Suprapubic skin (tissue), 4 donors: ENCODE measurements around the gene LARP4B. TPM values are rescaled to one million over a fixed set of nuclear protein-coding genes. Genes with fewer than 3 reads are reported as not detected.
"Not testable (repeated sequence)": the region's sequence is repeated elsewhere in the genome, so short reads cannot be mapped to it uniquely, and the experiment has no call there.

Experiments
- DNase-seq, 2 donors: peaks; one replicate each; pipeline ENCODE4 v3.0.0-alpha.2; 2019; ENCODE audit warnings: low spot score in 2 of 2
- H3K27ac ChIP-seq: fragments of 200-600 bp; sonication (generic); one replicate; pipeline ENCODE4 v1.5.1; 2019
- H3K27me3 ChIP-seq: fragments of 200-600 bp; sonication (generic); one replicate; pipeline ENCODE4 v1.5.1; 2019
- H3K36me3 ChIP-seq: fragments of 200-600 bp; sonication (generic); one replicate; pipeline ENCODE4 v1.5.1; 2019
- H3K4me1 ChIP-seq: fragments of 200-600 bp; sonication (generic); one replicate; pipeline ENCODE4 v1.5.1; 2019
- H3K4me3 ChIP-seq: fragments of 200-600 bp; sonication (generic); one replicate; pipeline ENCODE4 v1.5.1; 2019; ENCODE audit warnings: mild to moderate bottlenecking
- H3K9me3 ChIP-seq: fragments of 200-600 bp; sonication (generic); one replicate; pipeline ENCODE4 v1.5.1; 2019
- EP300 ChIP-seq: sonication (generic); formaldehyde crosslinking; IDR thresholded peaks from one replicate; pipeline ENCODE4 v1.6.1; 2017; ENCODE audit warnings: antibody characterized with exemption
- POLR2A ChIP-seq, 2 donors: fragments of 450-650 bp; IDR thresholded peaks; one replicate each; pipeline ENCODE4 v1.6.1; 2017; ENCODE audit warnings: antibody characterized with exemption in 2 of 2, mild to moderate bottlenecking in 2 of 2, moderate library complexity in 2 of 2
- POLR2AphosphoS5 ChIP-seq, 3 donors: sonication (generic); formaldehyde crosslinking; IDR thresholded peaks; one replicate each; pipeline ENCODE4 v1.6.1; 2017; ENCODE audit warnings: antibody characterized with exemption in 3 of 3
- WGBS: methylation state at CpG from one replicate; pipeline ENCODE4 v1.1.5; 2018; 5-methylcytosine and 5-hydroxymethylcytosine counted together
- total RNA-seq, 4 donors: library from RNA; depleted of rRNA; stranded (reverse); fragments of >200 nt; gene quantifications; one replicate each; pipeline ENCODE4 v1.1.0, GENCODE V29; 2016
- TF ChIP-seq, protein P1 (sequence below), 2 donors: fragments of 200-600 bp in 1 of 2; fragments of 450-650 bp in 1 of 2; sonication (generic) in 1 of 2; IDR thresholded peaks; one replicate each; pipeline ENCODE4 v1.5.1; 2016 to 2019; ENCODE audit warnings: antibody characterized with exemption in 2 of 2, mild to moderate bottlenecking in 1 of 2, moderate library complexity in 1 of 2

The LARP4B gene
- total RNA-seq, 4 donors from 2014 or later, result 53.5 to 100 (median 69.7) TPM

DNA sequence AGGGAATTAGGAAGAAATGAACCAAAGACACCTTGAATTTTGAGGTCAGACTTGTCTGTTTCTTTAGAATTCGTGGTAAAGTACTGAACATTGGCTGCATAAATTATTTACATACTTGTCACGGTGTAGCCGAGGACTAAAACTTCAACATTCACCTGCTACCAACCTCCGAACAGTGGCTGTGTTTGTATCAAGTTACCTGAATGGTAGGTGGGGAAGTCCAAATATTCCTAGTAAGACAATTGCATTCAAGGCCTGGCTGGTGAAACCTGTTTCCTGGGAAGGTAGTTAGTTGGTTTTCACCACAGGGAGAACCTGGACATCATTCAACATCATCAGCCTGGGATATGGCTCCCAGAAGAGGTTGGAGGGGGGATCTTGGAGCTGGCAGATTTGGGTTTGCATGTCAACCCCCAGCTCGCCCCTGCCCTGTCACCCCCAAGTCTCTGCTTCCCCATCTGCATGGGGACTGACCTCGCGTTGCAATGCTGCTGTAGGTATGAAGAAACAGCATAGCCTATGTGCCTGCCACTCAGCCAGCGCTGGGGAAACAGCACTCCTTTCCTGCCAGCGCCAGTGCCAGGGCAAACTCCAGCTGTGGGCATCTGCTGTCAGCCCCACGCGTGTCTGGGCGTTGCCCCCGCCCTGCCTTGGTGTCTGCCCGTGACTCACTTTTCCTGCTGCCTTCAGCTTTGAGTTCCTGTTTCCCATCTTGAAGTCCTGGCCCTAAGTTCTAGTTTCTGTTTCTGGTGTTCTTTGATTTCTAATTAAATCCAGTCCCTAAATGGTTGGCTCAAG lies 12.7 kb upstream of the LARP4B start:
- 40% methylated on average over 13 of the region's 14 CpGs for WGBS
- Histone ChIP-seq H3K27ac (peak overlapping the region; percentile 77), H3K4me3 (peak overlapping the region; percentile 30), H3K4me1 (peaks cover 18% of the 10 kb centered on the region), H3K9me3 (no peaks in the 10 kb centered on the region), H3K27me3 (no peaks in the 10 kb centered on the region), H3K36me3 (no peaks in the 10 kb centered on the region)
- peak; percentile 86 to 88 for DNase-seq
- no peak for TF ChIP-seq EP300
- no peak for TF ChIP-seq POLR2A (IDR thresholded peaks at IDR 0.05)
- no peak for TF ChIP-seq POLR2AphosphoS5 (IDR thresholded peaks at IDR 0.05)
- TF ChIP-seq, protein P1, sequence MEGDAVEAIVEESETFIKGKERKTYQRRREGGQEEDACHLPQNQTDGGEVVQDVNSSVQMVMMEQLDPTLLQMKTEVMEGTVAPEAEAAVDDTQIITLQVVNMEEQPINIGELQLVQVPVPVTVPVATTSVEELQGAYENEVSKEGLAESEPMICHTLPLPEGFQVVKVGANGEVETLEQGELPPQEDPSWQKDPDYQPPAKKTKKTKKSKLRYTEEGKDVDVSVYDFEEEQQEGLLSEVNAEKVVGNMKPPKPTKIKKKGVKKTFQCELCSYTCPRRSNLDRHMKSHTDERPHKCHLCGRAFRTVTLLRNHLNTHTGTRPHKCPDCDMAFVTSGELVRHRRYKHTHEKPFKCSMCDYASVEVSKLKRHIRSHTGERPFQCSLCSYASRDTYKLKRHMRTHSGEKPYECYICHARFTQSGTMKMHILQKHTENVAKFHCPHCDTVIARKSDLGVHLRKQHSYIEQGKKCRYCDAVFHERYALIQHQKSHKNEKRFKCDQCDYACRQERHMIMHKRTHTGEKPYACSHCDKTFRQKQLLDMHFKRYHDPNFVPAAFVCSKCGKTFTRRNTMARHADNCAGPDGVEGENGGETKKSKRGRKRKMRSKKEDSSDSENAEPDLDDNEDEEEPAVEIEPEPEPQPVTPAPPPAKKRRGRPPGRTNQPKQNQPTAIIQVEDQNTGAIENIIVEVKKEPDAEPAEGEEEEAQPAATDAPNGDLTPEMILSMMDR (IDR thresholded peaks at IDR 0.05), result no peak

DNA sequence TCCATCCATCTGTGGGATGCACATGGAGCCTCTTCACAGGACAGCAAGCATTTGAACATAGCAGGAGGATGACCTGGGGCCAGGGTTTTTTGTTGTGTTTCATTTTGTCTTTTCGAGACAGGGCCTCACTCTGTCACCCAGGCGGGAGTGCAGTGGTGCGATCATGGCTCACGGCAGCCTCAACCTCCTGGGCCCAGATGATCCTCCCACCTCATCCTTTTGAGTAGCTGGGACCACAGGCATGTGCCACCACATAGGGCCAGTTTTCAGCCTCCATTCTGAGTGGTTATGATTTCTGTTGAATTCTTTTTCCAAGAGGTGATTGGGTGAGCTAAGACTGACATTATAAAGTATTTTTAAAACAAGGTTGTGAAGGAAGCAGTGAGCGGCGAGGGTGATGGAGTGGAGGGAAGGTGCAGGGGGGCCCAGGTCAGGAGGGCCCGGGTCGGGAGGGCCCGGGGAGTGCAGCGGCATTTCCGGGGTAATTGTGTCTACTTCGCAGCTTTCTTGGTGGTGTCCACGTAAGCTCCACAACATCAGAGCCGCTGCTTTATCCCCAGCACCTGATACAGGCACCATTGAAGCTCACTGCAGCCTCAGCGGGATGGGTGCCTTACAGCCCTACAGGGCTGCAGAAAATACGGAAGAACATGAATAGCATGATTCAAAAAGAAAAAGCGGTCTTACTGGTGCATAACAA lies 12.0 kb upstream of the LARP4B start:
- WGBS, result 95% methylated on average over 17 of the region's 17 CpGs
- TF ChIP-seq EP300, result no peak
- TF ChIP-seq POLR2AphosphoS5 (IDR thresholded peaks at IDR 0.05), result no peak
- TF ChIP-seq, protein P1 (IDR thresholded peaks at IDR 0.05), result no peak
- TF ChIP-seq POLR2A (IDR thresholded peaks at IDR 0.05), result no peak
- H3K27ac ChIP-seq, result peak overlapping the region; percentile 77

DNA sequence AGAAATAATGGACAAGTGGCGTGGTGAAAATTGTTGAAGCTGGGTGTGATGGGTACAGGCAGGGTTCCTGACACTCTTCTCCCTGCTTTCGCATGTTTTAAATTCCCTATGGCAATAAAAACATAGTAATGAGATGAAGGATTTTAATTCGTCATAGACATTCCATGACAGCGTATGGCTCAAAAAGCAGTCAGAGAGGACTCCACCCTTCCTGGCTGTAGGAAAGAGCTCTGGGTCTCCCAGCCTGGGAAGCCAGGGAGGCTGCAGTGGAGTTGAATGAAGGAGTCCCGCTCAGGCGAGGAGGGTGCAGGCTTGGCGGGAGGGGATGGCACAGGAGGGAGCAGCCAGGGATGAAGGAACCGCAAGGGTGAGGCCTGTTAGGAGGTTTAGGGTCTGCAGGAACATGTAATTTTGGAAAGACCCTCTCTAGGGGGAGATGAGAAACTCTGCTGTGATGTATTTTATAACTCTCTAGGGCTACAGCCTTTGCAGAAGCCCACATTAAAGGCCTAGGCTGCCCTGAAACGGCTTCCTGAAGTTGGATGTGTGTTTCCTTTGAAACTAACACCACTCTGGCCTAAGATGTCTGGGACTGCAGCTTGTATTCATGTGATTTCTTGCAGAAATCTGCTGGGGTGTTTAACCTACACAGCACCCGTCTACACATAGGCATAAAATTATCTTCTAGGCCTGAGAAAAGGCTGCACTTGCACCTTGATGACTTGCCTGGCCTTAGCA lies 7.6 kb upstream of the LARP4B start:
- TF ChIP-seq EP300 (no peak), POLR2A (IDR thresholded peaks at IDR 0.05) (no peak), POLR2AphosphoS5 (IDR thresholded peaks at IDR 0.05) (no peak)
- TF ChIP-seq, protein P1 (IDR thresholded peaks at IDR 0.05), result no peak
- Histone ChIP-seq H3K9me3 (no peaks in the 10 kb centered on the region), H3K36me3 (no peaks in the 10 kb centered on the region), H3K4me3 (no peak overlapping the region), H3K27ac (no peak overlapping the region), H3K27me3 (no peaks in the 10 kb centered on the region), H3K4me1 (peaks cover 7% of the 10 kb centered on the region)
- 77% methylated on average over 10 of the region's 10 CpGs for WGBS
- DNase-seq, result peak; percentile 24 to 38

More for the DNA sequence above, 12.0 kb upstream of the LARP4B start:
- no peak overlapping the region for H3K4me3 ChIP-seq
- H3K9me3 ChIP-seq, result no peaks in the 10 kb centered on the region
- no peak for DNase-seq
- H3K4me1 ChIP-seq, result peaks cover 18% of the 10 kb centered on the region
- no peaks in the 10 kb centered on the region for H3K27me3 ChIP-seq
- H3K36me3 ChIP-seq, result no peaks in the 10 kb centered on the region

DNA sequence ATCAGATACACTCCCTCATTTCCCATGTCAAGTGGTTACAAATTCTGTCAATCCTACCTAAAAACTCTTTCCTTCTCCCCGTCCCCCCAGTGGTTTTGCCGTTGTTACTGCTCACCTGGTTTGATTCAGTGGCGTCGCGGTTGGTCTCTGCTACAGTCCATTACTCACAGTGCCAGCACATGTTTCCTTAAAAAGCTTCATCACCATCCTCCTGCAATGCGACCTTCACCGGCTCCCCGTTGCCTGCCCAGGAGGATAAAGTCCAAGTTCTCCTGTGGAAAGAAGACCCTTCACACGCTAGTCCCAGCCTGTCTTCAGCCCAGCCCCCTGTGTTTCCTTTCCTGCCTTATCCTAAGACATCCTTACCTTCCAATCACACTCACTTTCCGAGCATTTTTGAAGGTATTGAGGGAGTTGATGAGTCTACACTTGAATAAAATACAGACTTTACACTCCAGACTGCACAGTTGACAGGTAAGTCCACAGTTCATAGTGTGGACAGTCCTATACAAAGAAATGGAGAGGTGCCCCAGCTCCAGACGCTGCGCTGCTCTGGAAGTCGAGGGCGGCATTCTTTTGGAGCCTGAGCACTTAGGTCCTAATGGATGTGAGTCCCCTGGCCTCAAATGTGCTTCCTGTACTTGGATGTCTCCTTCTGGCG lies 3.4 kb upstream of the LARP4B start:
- no peak overlapping the region for H3K4me3 ChIP-seq
- no peak overlapping the region for H3K27ac ChIP-seq
- peak in 1 of 2 donors; percentile 38 for DNase-seq
- 85% methylated on average over 15 of the region's 15 CpGs for WGBS
- no peaks in the 10 kb centered on the region for H3K36me3 ChIP-seq
- TF ChIP-seq POLR2AphosphoS5 (IDR thresholded peaks at IDR 0.05) (no peak), POLR2A (IDR thresholded peaks at IDR 0.05) (no peak), EP300 (no peak)
- TF ChIP-seq, protein P1 (IDR thresholded peaks at IDR 0.05), result no peak
- H3K27me3 ChIP-seq, result no peaks in the 10 kb centered on the region
- peaks cover 16% of the 10 kb centered on the region for H3K4me1 ChIP-seq
- no peaks in the 10 kb centered on the region for H3K9me3 ChIP-seq

DNA sequence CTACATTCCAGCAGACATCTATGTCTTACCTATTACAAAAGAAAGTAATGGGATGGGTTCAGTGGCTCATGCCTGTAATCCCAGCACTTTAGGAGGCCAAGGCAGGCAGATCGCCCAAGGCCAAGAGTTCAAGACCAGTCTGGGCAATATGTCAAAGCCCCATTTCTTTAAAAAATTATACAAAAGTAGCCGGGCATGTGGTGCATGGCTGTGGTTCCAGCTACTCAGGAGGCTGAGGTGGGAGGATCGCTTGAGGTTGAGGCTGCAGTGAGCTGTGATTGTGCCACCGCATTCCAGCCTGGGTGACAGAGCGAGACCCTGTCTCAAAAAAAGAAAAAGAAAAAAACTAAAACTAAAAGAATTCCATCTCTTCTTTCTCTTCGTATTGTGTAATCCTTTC lies 2.7 kb upstream of the LARP4B start:
- not testable (repeated sequence) for H3K36me3 ChIP-seq, H3K4me3 ChIP-seq, H3K9me3 ChIP-seq, DNase-seq, H3K27ac ChIP-seq, H3K27me3 ChIP-seq
- 90% methylated on average over 6 of the region's 6 CpGs for WGBS
- H3K4me1 ChIP-seq, result peaks cover 23% of the 10 kb centered on the region
